GM19468 (cell line): ENCODE data around the gene WIPF3.

Experiments
- ATAC-seq: cut with Tn5 transposase; IDR thresholded peaks from one replicate; pipeline ENCODE4 v1.9.1; 2021; ENCODE audit warnings: mild to moderate bottlenecking, moderate library complexity, moderate number of reproducible peaks; ENCODE audit not compliant: unreplicated experiment; ENCODE audit errors: extremely low read depth

Gene WIPF3, protein sequence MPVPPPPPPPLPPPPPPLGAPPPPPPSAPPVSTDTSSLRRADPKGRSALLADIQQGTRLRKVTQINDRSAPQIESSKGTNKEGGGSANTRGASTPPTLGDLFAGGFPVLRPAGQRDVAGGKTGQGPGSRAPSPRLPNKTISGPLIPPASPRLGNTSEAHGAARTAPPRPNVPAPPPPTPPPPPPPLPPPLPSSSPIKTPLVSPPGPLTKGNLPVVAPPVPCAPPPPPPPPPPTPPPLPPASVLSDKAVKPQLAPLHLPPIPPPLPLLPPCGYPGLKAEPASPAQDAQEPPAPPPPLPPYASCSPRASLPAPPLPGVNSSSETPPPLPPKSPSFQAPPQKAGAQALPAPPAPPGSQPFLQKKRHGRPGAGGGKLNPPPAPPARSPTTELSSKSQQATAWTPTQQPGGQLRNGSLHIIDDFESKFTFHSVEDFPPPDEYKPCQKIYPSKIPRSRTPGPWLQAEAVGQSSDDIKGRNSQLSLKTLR

DNA sequence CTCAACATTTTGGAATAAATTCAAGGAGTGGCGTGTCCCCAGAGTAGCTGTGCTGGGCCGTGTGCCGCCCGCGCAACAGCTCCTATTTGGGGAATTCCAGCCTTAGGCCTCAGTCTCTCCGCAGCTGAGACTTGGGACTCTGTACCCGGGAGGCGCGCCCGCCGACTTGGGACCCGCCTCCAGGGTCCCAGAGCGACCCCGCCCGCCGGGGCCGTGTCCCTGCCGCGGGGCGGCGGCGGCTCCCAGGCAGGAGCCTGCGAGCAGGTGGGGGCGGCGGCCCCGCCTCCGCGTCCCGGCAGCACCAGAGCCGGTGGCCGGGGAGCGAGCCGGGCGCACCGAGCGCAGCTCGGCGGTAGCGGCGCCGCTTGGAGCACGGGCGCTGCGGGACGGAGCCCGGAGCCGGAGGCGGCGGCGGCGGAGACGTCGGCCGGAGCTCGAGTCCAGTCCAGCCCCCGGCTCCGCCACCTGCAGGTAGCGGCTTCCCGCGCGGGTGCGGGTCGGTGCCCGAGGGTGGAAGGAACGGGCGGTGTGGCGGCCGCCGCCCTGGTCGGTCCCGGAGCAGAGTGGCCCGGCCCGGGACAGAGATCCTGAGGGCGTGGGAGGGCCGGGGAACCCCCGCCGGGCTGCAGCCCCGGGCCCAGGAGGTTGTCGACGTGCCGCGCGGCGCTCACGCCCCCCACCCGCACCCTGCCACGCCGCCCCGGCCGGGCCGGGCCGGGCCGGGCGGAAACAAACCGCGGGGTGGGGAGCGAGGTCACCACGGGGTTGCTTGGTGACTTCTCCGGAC lies at the start of gene WIPF3:
TSS of gene WIPF3 (plus strand) at position 301 of the 787 bp plus-strand sequence. CDS start 28,217 bp downstream, outside the sequence.
- no peak for ATAC-seq

DNA sequence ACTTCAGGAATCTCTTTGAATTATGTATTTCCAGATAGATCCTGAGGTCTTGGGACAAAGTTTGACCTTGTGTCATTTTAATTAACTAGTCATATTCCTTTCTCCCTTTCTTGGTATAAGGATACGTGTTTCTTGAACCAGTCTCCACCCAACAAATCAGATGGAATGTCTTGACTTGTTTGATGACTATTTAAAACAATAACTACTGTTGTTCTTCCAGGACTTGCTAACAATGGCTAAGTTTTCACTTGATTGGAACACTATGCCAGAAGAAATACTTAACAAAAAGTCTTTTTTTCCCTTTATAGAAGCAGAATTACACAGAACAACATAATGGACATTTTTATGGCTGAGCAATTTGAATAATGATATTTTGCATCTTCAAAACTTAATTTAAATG lies 43.0 kb upstream of the WIPF3 start:
- ATAC-seq = no peak

DNA sequence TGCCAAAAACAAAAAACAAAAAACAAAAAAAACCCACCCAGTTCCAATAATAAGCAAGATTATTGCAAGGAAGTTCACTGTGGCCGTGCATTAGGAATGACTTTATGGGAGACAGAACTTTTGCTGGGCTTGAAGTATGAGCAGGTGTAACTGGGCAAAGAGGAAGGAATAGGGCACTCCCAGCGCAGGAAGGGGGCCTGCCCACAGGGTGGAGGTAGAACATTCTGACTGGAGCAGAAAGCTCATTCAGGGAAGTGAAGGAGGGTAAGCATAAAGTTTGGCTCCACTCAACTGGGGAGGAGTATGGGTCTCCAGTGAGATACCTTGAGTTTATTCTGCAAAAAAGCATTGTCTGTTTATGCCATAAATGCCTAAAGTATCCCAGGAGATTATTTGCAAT lies 42.1 kb upstream of the WIPF3 start:
- ATAC-seq = no peak

DNA sequence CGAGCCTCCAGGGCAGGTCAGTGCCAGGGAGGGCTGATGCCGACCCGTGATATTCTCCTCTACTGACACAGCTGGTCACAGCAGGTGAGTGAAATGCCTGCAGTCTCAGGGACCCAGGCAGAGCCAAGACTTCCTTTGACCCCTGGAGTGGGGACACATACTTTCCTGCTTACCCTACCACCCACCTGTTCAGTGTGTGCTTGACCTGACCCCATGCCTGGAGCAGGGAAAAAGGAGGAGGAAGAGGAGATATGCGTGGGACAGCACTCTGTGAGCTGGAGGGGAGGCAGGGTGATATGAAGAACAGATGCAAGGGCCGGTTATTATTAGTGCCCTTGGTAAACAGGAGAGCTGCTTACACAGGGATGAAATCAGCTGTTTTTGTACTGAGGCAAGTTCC lies 40.8 kb upstream of the WIPF3 start:
- ATAC-seq = no peak

- ATAC-seq = no peak
Observed at GRCh38 chr7:29770371-29770770, 35.9 kb upstream of the WIPF3 start.

GRCh38 chr7:29771081-29771816 lies 35.1 kb upstream of the WIPF3 start:
- ATAC-seq = no peak

DNA sequence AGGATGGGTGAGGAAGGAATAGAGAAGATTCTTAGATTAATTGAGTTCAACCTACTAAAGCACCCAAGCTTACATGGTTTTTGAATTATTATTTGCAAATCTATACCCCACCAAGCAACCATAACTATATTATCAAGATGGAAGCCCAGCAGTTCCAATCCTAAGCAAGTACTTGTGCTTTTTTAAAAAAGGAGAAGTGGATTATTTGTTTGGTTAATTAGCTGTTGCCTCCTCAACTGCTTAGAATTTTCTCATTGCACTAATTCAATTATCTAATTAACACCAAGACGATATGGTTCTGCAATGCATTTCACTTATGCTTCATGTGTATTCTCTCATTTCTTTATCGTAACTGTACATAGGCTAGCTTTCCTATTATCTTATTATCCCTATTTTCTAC lies 27.3 kb upstream of the WIPF3 start:
- no peak for ATAC-seq

DNA sequence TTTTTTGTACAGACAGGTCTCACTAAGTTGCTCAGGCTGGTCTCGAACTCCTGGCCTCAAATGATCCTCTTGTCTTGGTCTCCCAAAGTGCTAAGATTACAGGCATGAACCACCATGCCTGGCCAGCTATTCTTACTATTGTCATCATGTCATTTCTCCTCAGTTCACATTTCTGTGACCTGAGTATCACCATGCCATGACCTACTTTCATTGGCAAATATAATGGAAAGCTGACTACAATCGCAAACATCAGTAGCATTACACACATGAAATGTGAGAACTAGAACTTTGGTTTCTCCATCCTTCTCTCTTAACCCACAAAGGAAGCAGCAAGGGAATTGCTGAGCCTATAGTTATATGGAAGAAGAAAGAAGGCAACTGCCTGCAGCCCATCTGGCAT lies 26.0 kb upstream of the WIPF3 start:
- ATAC-seq = no peak

GRCh38 chr7:29783671-29784070 lies 22.6 kb upstream of the WIPF3 start:
- no peak for ATAC-seq

- ATAC-seq = no peak
Observed at GRCh38 chr7:29793507-29793906, 12.8 kb upstream of the WIPF3 start.

DNA sequence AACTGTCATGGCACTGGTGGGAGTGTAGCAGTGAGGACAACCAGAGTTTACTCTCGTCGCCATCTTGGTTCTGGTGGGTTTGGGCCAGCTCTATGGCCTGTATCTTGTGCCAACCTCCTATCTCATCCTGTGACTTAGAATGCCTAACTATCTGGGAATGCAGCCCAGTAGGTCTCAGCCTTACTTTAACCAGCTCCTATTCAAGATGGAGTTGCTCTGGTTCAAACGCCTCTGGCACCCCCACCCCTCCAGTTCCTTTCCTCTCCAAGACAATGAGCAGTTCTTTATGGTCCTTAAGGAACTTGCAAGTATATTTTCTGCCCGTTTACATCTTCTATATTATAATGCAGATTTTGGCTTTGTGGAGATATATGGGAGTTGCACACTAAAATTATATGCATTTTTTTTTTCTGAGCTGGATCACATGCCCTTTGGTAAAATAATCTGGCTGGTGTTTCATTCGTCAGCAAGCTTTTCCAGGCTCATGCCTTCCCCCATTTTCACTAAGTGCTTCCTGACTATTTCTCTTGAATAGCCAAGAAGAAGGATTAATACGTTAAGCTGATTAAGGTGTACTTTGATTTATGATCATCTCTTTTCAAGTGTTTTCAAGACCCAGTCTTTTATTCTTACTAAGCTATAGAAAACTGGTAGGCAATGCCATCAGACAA lies 11.2 kb upstream of the WIPF3 start:
- no peak for ATAC-seq

DNA sequence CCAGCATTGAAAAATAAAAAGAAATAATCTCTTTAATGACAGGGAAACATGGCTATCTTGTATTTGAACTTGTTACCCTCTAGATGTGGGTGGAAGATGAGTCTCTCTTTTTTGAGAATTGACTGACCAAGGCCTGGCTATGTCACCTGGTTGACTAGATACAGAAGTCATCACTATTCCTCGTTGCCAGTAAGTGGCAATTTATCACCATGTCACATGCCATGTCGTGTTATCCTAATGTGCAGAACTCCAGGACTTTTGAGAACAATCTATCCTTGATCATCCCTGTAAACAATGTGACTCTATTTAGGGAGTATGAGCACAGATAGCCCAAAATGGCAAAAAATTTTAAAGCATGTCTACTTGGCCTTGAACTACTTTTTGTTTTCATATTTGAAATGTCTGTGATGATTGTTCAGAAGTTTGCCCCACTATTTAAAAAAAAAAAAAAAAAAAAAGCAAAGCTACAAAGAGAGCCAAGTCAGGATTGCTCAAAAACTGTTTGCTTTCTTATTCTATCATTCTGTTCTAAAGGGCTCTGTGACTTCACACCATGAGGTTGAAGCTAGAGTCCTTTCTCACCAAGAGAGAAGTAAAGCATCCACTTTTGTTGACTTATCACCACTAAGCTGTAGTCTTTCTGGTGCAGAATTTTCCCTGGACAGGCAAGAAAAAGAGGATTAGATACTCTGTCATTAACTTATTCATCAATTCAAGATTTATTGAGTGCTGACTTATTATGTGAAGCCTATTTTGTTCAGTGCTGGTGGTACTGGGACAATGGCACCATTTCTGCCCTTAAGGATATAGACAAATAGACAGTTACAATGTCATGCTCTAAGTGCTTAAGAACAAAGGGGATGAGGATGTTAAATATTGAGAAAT lies 10.4 kb upstream of the WIPF3 start:
- ATAC-seq = no peak

GRCh38 chr7:29797112-29797944 lies 9.0 kb upstream of the WIPF3 start:
- ATAC-seq = no peak

- no peak for ATAC-seq
Observed at GRCh38 chr7:29798422-29798821, 7.9 kb upstream of the WIPF3 start.

GRCh38 chr7:29801929-29802328 lies 4.4 kb upstream of the WIPF3 start:
- no peak for ATAC-seq

DNA sequence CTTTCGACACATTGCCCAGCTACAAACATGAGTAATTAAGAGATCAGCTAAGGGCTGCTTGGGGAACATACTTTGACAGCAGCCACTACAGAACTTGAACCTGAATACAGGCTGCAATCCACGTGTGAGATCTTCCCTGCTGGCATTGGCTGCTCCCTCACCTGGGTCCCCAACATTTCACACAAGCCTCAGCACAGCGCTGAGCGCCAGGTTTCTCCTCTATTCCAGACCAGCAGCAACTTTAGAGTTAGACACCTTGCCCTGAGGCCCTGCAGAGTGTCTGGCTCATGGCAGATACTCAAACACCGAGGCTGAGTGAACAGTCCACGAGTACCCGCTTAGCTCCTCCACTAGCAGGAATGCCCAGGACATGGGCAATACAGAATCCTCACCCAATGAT lies 1.3 kb upstream of the WIPF3 start:
- ATAC-seq = no peak

GRCh38 chr7:29805886-29806207 lies 461 bp upstream of the WIPF3 start:
- ATAC-seq = no peak

DNA sequence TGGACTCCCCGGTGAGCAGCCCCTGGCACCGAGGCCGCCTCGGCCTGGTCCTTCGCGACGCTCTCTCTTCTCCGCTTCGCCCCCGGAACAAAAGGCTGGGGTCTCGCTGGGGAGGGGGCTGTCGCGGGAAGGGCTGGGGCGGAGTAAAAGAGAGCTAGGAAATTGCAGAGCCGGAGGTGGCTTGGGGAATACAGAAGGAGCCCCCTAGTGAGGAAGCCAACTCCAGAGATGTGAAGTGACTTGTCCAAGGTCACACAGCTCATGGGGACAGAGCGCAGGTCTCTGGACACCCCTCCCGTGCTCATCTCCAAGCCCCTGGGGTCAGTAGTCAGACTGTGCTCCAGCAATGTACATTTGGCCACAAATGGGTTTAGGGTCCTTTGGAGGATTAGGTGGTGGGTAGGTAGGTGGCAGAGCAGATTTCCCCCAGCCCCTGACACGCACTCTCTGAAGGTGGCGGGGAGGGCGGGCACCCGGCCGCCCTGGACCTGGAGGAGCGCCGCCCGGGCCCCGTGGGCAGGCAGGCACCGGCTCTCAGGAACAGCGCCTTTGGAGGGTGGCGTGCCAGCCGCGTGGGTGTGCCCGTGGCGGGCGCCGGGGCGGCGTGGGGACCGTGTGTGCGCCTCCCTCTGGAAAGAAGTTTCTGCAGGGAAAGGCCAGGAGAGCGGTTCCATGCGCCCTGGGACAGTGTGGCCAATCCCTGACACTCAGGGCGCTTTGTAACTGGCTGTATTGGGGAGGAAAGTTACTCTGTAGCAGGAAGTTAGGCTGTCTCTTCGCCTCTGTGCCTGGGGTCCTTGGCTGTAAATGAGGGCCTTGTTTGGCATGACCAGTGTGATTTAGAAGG lies 910 bp downstream of the WIPF3 start:
- ATAC-seq = no peak
